ENCODE measurements around the gene ACTR1B.

DNA sequence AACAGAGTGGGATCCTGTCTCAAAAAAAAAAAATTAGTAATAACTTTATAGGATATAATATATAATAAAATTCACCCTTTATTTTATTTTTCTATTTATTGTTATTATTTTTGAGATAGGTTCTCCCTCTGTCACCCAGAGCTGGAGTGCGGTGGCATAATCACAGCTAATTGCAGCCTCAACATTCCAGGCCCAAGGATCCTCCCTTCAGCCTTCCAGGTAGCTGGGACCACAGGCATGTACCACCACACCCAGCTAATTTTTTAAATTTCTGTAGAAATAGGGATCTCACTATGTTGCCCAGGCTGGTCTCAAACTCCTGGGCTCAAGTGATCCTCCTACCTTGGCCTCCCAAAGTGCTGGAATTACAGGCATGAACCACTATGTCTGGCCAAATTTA lies 6.6 kb upstream of the ACTR1B start:
- TF ChIP-seq, protein P1, sequence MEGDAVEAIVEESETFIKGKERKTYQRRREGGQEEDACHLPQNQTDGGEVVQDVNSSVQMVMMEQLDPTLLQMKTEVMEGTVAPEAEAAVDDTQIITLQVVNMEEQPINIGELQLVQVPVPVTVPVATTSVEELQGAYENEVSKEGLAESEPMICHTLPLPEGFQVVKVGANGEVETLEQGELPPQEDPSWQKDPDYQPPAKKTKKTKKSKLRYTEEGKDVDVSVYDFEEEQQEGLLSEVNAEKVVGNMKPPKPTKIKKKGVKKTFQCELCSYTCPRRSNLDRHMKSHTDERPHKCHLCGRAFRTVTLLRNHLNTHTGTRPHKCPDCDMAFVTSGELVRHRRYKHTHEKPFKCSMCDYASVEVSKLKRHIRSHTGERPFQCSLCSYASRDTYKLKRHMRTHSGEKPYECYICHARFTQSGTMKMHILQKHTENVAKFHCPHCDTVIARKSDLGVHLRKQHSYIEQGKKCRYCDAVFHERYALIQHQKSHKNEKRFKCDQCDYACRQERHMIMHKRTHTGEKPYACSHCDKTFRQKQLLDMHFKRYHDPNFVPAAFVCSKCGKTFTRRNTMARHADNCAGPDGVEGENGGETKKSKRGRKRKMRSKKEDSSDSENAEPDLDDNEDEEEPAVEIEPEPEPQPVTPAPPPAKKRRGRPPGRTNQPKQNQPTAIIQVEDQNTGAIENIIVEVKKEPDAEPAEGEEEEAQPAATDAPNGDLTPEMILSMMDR (IDR thresholded peaks at IDR 0.05; ENCODE audit: low read depth, low read length): no peak
- TF ChIP-seq EZH2phosphoT487 (IDR thresholded peaks at IDR 0.05; ENCODE audit: low read depth): no peak
